HG02642 (cell line): ENCODE results near the gene KCNQ2.
"Not testable (repeated sequence)": the region's sequence is repeated elsewhere in the genome, so short reads cannot be mapped to it uniquely, and the experiment has no call there.

ENCODE experiments used
- ATAC-seq: cut with Tn5 transposase; IDR thresholded peaks from one replicate; pipeline ENCODE4 v1.9.1; 2021; ENCODE audit warnings: mild to moderate bottlenecking; ENCODE audit not compliant: unreplicated experiment, poor library complexity

Gene KCNQ2

DNA sequence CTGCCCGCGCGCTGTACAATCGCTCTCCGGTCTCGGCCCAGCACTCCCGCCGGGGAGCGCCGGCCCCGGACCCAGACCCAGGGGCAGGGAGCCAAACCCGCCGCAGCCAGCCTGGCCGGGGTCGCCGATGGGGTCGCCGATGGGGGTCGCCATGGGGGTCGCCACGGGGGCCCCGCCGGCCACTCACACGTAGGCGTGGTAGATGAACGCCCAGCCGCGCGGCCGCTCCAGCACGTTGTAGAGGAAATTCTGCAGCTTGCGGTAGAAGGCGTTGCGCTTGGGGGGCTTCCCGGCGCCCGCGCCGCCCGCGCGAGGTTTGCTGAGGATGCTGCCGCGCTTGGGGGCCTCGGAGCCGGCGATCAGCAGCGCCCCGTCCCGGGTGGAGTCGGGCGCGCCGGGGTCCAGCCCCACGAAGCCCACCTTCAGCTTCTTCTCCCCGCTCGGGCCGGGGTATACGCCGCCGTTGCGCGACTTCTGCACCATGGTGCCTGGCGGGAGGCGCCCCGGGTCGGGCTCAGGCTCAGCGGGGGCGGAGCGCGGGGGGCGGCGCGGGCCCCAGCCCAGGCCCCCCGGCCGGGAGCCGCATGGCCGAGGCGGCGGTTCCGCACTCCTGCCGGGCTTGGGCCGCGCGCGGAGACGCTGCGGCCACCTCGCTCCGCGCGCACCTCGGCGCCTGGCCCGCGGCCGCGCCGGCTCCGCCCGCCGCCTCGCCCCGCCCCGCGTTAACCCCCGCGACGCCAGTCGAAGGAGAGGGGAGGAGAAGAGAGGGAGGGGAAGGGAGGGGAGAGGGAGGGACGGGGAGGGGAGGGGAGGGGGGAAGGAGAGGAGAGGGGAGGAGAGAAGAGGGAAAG is at the start of gene KCNQ2:
TSS of gene KCNQ2 (minus strand) at position 675 of the 851 bp plus-strand sequence. CDS start at position 483, 192 bp downstream.
- no peak for ATAC-seq

DNA sequence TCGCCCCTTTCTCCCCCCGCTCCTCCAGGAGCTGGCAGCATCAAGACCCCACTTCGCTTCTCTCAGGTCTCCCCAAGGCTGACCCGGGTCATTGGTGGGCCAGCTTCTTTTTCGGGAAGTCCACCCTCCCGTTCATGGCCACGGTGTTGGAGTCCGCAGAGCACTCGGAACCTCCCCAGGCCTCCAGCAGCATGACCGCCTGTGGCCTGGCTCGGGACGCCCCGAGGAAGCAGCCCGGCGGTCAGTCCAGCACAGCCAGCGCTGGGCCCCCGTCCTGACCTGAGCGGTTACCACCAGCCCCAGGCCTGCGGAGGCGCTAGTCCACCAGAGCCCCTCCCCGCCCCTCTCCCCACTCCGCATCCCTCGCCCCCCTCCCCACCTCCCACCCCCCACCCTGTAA is 49.1 kb upstream of the KCNQ2 start:
- ATAC-seq = no peak

GRCh38 chr20:63520934-63521601 is 48.6 kb upstream of the KCNQ2 start:
- peak; percentile 38 for ATAC-seq

GRCh38 chr20:63520504-63520933 is 48.1 kb upstream of the KCNQ2 start, which contains the start of gene PPDPF:
Gene PPDPF, plus strand, starts transcription at chr20:63520765. Its CDS starts 544 bp downstream, at chr20:63521309.
- ATAC-seq = peak; percentile 76

DNA sequence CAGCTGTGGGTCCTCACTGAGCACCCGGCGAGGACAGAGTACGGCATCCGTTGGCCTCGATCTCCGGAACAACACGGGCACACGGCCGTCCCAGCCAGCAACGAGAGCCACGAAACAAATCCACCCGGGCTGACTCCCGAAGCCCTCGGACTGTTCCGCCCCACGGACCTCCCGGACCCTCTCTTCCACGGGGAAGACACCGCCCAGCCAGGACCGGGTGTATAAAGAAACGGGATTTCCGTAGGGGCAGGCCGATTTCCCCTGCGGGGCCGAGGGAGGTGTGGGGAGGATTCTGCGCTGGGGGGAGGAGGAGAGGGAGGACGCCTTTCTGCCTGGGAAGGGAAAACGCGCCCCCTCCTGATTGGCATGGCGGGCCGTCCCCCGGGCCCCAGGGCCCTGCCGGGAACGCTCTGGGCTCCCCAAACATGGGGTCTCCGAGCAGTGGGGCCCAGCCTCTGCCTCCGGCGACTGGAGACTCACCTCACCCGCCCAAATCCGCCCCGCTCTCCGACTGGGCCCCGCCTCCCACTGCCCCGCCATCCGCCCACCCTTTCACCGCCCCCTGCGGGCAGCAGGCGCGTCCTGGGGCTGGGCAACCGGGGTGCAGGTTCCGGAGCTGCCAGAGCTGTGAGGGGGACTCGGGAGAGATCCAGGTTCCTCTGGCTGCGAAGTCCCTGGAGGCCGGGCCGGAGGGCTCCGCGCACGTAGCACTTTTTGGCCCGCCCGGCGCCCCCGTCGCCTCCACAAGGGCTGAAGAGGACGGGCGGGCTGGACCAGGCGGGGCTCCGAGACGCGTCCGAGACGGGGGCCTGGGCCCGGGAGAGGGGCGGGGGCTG is 47.4 kb upstream of the KCNQ2 start:
- ATAC-seq = peak; percentile 37

GRCh38 chr20:63518946-63519667 is 46.7 kb upstream of the KCNQ2 start:
- ATAC-seq = no peak

- no peak for ATAC-seq
These were observed 46.0 kb upstream of the KCNQ2 start for GRCh38 chr20:63518351-63518861.

DNA sequence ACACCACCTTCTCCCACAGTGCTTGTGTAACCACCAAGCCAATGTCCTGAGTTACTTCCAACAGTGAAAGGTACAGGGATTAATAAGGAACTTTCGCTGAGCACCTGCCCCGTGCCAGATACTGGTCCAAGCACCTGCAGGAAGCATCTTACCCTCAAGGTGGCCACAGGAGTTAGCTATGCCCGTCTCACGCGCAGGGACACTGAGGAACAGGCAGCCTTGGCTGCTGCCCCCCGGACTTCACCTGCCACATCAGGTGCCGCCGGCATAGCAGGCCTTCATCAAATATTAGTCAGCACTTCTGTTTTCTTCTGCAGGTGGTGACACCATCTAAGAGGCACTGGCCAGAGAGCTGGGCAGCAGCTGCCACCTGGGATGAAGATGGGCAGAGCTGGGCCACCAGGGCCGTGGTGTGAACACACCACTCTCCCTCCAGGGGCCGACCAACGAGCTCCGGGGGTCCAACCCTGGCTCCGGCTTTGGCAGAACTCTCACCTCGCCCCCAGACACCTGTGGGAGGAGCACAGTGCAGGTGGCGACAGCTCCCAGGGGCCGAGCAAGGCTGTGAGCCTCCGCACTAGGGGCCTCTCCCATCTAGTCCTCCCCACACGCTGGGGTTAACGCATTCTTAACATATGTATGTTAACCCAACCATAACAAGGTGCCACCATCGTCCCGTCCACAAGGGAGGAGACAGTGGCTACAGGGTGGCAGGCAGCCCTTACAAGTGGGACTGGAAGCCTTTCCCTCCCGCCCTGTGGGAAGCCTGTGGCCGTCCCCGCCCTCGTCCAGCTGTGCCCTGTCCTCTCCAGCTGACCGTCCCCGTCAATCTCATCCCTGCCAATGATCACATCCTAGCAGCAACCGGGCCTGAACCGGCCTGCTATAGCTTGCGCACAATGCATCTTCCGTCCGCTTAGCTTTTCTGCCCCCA is 45.2 kb upstream of the KCNQ2 start:
- ATAC-seq = no peak

- ATAC-seq = not testable (repeated sequence)
These were observed 42.1 kb upstream of the KCNQ2 start for GRCh38 chr20:63514520-63514919.

DNA sequence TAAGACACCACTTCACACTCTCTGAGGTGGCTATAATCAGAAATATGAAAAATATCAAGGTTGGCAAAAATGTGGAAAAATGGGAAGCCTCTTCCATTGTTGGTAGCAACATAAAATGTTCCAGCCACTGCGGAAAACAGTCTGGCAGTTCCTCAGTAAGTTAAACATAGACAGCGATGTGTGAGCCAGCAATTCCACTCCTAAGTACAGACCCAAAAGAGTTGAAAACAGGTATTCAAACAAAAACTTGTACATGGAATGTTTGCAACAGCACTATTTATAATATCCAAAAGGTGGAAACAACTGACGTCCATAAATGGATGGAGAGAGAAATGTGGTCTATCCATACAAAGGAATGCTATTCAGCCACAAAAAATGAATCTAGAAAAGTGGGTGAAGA is 40.8 kb upstream of the KCNQ2 start:
- no peak for ATAC-seq

DNA sequence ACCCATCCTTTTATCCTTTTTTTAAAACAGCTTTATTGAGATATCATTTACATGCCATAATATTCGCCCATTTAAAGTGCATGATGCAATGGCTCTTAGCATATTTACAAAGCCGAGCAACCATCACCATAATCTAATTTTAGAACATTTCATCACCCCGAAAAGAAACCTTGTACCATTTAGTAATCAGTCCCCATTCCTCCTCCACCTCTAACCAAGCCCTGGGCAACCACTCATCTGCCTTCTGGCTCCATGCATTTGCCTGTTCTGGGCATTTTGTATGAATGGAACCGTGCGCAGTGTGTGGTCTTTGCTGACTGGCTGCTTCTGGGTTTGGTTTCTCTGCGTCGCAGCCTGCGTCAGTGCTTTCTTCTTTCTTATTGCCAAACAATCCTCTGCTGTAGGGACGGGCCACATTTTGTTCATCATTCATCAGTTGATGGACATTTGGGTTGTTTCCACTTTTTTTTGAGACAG is 36.7 kb upstream of the KCNQ2 start:
- ATAC-seq = no peak

DNA sequence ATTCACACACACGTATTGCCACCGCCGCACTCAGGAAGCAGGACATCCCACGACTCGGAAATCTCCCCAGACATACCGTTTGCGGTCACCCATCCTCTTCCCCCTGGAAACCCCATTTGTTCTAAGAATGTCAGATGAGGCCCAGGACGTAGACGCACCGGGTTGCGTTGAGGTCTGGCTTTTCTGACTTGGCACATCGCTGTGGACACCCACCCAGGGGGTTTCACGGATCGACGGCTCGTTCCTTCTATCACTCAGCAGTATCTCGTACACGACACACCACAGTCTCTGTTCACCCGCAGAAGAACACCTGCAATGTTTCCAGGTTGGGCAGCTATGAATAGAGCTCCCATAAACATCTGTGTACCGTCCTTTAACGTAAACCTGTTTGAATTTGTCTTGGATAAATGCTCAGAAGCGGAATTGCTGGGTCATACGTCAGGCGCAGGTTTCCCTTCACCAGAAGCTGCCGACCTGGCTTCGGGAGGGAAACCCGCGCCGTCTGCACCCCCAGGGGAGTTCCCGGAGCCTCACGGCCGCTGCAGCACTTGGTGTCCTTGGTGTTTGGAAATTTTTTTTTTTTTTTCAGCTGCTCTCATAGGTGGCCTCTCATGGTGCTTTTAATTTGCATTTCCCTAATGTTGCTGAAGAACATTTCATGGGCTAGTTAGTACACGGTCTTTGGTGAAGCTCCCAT is 35.8 kb upstream of the KCNQ2 start:
- ATAC-seq = no peak

DNA sequence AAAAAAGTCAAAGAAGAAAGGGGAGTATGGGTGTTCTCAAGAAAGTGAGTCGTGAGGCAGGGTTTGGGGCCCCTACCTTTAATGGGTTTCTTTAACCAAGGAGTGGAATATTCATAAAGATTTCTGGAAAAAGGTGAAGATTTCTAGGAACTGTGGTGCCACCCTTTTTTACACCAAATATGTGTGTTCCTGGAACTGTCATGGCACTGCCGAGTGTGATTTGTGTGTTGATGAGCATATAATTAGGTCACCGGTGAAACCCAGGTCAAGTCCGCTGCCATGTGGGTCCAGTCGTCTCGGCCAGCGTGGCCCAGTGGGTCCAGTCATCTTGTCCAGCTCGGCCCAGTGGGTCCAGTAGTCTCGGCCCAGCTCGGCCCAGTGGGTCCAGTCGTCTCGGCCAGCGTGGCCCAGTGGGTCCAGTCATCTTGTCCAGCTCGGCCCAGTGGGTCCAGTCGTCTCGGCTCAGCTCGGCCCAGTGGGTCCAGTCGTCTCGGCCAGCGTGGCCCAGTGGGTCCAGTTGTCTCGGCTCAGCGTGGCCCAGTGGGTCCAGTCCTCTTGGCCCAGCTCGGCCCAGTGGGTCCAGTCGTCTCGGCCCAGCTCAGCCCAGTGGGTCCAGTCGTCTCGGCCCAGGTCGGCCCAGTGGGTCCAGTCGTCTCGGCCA is 34.8 kb upstream of the KCNQ2 start:
- no peak for ATAC-seq

DNA sequence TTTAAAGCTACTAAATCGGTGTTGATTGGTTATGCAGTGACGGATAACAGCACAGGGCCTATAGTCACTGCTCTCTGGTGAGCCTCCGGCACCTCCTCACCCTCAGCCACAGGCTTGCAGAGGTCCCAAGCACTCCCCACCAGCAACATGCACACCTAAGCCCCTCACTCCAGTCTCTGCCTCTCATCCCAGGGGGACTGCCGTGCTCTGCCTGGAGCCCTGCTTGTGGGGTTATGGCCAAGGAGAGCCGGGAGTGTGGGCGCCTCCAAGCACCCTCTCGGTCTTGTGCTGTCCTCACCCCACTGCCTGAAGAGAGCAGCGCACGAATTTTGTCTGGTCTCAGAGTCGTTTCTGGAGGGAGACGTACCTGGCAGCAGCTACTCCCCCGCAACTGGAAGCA is 33.3 kb upstream of the KCNQ2 start:
- ATAC-seq = no peak

DNA sequence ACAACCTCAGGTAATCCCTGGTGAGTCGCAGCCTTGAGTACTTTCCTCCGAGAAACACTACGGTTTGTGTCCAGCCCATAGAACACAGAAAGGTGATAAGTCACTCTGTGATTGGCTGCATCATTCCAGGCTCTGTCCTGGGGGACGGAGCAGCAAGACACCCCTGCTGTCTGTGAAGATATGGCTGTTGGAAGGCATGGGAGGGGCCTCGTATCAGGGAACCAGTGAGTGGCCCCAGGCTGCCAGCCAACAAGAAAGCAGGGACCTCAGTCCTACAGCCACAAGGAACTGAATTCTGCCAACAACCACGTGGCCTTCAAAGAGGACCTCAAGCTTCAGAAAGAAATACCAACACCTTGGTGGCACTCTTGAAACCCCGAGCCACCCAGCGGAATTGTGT is 32.8 kb upstream of the KCNQ2 start:
- no peak for ATAC-seq

GRCh38 chr20:63504642-63505041 is 32.2 kb upstream of the KCNQ2 start:
- ATAC-seq = no peak

GRCh38 chr20:63503524-63503923 is 31.1 kb upstream of the KCNQ2 start:
- no peak for ATAC-seq
